K562 (cell line): Measurements from ENCODE around the gene CNTN4. TPM values are rescaled to one million over a fixed set of nuclear protein-coding genes. Genes with fewer than 3 reads are reported as not detected.

Source experiments
- ATAC-seq: fragments of 200-7000 bp; cut with Tn5 transposase; 3 replicates; pipeline ENCODE4 v1.9.1; 2020; ENCODE audit warnings: moderate library complexity
- BruUV-seq: library from RNA; stranded (reverse); fragments of 400-500 nt; replicated peaks from 2 replicates; lab custom pipeline; 2021; lab: Mats Ljungman, UMichigan
- CTCF ChIA-PET: fragments of 300-600 bp; formaldehyde crosslinking; extraction: SDS; loops from one replicate; lab custom pipeline; 2021; ENCODE audit warnings: low intra/inter-chr PET ratio; lab: Yijun Ruan, JAX
- POLR2A ChIA-PET: fragments of 300-600, 350-650 bp; sonication (Branson Sonifier 250); formaldehyde crosslinking; extraction: SDS; loops from one replicate; lab custom pipeline; 2021; ENCODE audit warnings: antibody characterized with exemption, inconsistent platforms; lab: Yijun Ruan, JAX
- DNase-seq, 4 experiments: peaks; one replicate each; pipeline versions ENCODE4 v3.0.0 to v3.0.0-alpha.2; 2011 to 2018; ENCODE audit warnings: low spot score in 3 of 4, mixed read lengths in 3 of 4; ENCODE audit errors: extremely low read depth in 1 of 4
- FAIRE-seq: peaks from 2 replicates; lab custom pipeline; 2011; peaks lifted over from hg19 to GRCh38; lab: Jason Lieb, UNC
- H2AFZ ChIP-seq: 2 replicates; pipeline ENCODE4 v1.6.0; 2011; ENCODE audit warnings: low read depth, low read length, control low read depth, inconsistent platforms
- H3K27ac ChIP-seq: fragments of 200-600 bp; 3 replicates; pipeline ENCODE4 v1.8.0; 2011; ENCODE audit warnings: low read depth, mild to moderate bottlenecking, control low read depth, inconsistent platforms, low read length, moderate library complexity, mixed read lengths; ENCODE audit errors: extremely low read depth
- H3K27me3 ChIP-seq, 2 experiments: fragments of 300-600 bp in 1 of 2; 2 replicates in 1 of 2; 3 replicates in 1 of 2; pipeline versions ENCODE4 v1.6.0 to v1.8.0; 2011; ENCODE audit warnings: inconsistent platforms in 2 of 2, low read length in 2 of 2, mild to moderate bottlenecking in 1 of 2, mixed read lengths in 1 of 2, moderate library complexity in 1 of 2; ENCODE audit not compliant: control insufficient read depth in 2 of 2, insufficient read depth in 2 of 2
- H3K36me3 ChIP-seq: fragments of 300-600 bp; 3 replicates; pipeline ENCODE4 v1.8.0; 2011; ENCODE audit warnings: mild to moderate bottlenecking, low read length, inconsistent platforms; ENCODE audit not compliant: control insufficient read depth, insufficient read depth
- H3K4me1 ChIP-seq, 2 experiments: fragments of 200-600 bp in 1 of 2; replicated peaks in 1 of 2; 2 replicates in 1 of 2; 3 replicates in 1 of 2; pipeline versions ENCODE4 v1.5.1 to v1.8.0; 2011; ENCODE audit warnings: inconsistent platforms in 2 of 2, low read length in 2 of 2, mild to moderate bottlenecking in 1 of 2, mixed read lengths in 1 of 2, moderate library complexity in 1 of 2; ENCODE audit not compliant: control insufficient read depth in 2 of 2, insufficient read depth in 2 of 2
- H3K4me2 ChIP-seq: 2 replicates; pipeline ENCODE4 v1.6.1; 2011; ENCODE audit warnings: low read length, control low read depth, inconsistent platforms, mixed read lengths; ENCODE audit not compliant: insufficient read depth
- H3K4me3 ChIP-seq: fragments of 200-600 bp; sonication (generic), shearing (Covaris generic); 2 replicates; pipeline ENCODE4 v1.5.1; 2016; ENCODE audit warnings: control low read depth, inconsistent platforms
- H3K79me2 ChIP-seq: fragments of 200-600 bp; 3 replicates; pipeline ENCODE4 v1.8.0; 2011; ENCODE audit warnings: low read length, inconsistent platforms; ENCODE audit not compliant: control insufficient read depth, insufficient read depth
- H3K9ac ChIP-seq, 2 experiments: 2 replicates each; pipeline versions ENCODE4 v1.6.0 to v1.6.1; 2011; ENCODE audit warnings: low read depth in 2 of 2, low read length in 2 of 2, control low read depth in 1 of 2, inconsistent platforms in 1 of 2, mild to moderate bottlenecking in 1 of 2, mixed read lengths in 1 of 2; ENCODE audit not compliant: insufficient read depth in 1 of 2
- H3K9me1 ChIP-seq: one replicate; pipeline ENCODE4 v1.6.0; 2011; ENCODE audit warnings: inconsistent platforms, mild to moderate bottlenecking, low read length, moderate library complexity; ENCODE audit not compliant: control insufficient read depth, insufficient read depth
- H3K9me3 ChIP-seq: replicated peaks from 2 replicates; pipeline ENCODE4 v1.5.1; 2011; ENCODE audit warnings: low read depth, low read length, inconsistent platforms; ENCODE audit not compliant: control insufficient read depth, insufficient read depth
- H4K20me1 ChIP-seq: replicated peaks from 2 replicates; pipeline ENCODE4 v1.6.1; 2011; ENCODE audit warnings: low read length, inconsistent platforms, mixed read lengths; ENCODE audit not compliant: control insufficient read depth, insufficient read depth
- BDP1 ChIP-seq: IDR thresholded peaks from 3 replicates; pipeline ENCODE4 v1.6.1; 2011; ENCODE audit not compliant: insufficient read length, insufficient read depth
- BMI1 ChIP-seq: fragments of 150-350 bp; IDR thresholded peaks from 2 replicates; pipeline ENCODE4 v1.6.1; 2014; ENCODE audit warnings: low read length
- CREB1 ChIP-seq, 2 experiments: sonication (generic) in 1 of 2; formaldehyde crosslinking in 1 of 2; IDR thresholded peaks; 2 replicates each; pipeline versions ENCODE4 v1.6.1 to v1.8.0; 2012 to 2022; ENCODE audit warnings: inconsistent platforms in 1 of 2, mild to moderate bottlenecking in 1 of 2, missing genetic modification reagents in 1 of 2, moderate library complexity in 1 of 2
- DLX4 ChIP-seq: fragments of 250-450 bp; sonication (Bioruptor Pico); IDR thresholded peaks from 2 replicates; pipeline ENCODE4 v1.6.1; 2021; ENCODE audit warnings: mild to moderate bottlenecking
- E2F3 ChIP-seq: fragments of 250-450 bp; sonication (Bioruptor Pico); IDR thresholded peaks from 2 replicates; pipeline ENCODE4 v1.4.0; 2020; ENCODE audit warnings: mild to moderate bottlenecking
- EHMT2 ChIP-seq: fragments of 450-650 bp; IDR thresholded peaks from 2 replicates; pipeline ENCODE4 v1.6.1; 2018; ENCODE audit warnings: antibody characterized with exemption
- HCFC1 ChIP-seq: IDR thresholded peaks from 2 replicates; pipeline ENCODE4 v1.6.1; 2012; ENCODE audit warnings: low read depth, low read length, improper control_type of control experiment
- MTA2 ChIP-seq: fragments of 450-650 bp; IDR thresholded peaks from 2 replicates; pipeline ENCODE4 v1.6.1; 2016; ENCODE audit warnings: low read depth
- NR2F6 ChIP-seq: fragments of 450-650 bp; formaldehyde crosslinking; IDR thresholded peaks from 2 replicates; pipeline ENCODE4 v1.4.0; 2020; ENCODE audit warnings: mild to moderate bottlenecking
- SIN3A ChIP-seq, 2 experiments: fragments of 150-350 bp in 1 of 2; IDR thresholded peaks; 2 replicates each; pipeline ENCODE4 v1.6.1; 2011 to 2016; ENCODE audit warnings: borderline replicate concordance in 2 of 2, low read depth in 2 of 2, low read length in 2 of 2, mild to moderate bottlenecking in 2 of 2, moderate library complexity in 2 of 2; ENCODE audit not compliant: control insufficient read depth in 1 of 2
- VEZF1 ChIP-seq: fragments of 200-800 bp; sonication (Bioruptor generic); IDR thresholded peaks from 2 replicates; pipeline ENCODE4 v1.6.1; 2017; ENCODE audit warnings: missing genetic modification characterization, missing compliant biosample characterization
- ZBTB12 ChIP-seq: fragments of 250-450 bp; sonication (Bioruptor Pico); IDR thresholded peaks from 2 replicates; pipeline ENCODE4 v1.4.0; 2020
- ZNF41 ChIP-seq: fragments of 250-450 bp; sonication (Bioruptor Pico); conservative IDR thresholded peaks from 2 replicates; pipeline ENCODE4 v1.4.0; 2020; ENCODE audit warnings: mild to moderate bottlenecking
- WGBS: fragments of 100-300 bp; shearing (Covaris generic); methylation state at CpG from one replicate; pipeline ENCODE4 v1.1.6; 2016; ENCODE audit warnings: low coverage, mixed read lengths; ENCODE audit not compliant: insufficient coverage; ENCODE audit errors: missing lambda C conversion rate; 5-methylcytosine and 5-hydroxymethylcytosine counted together
- in situ Hi-C: fragments of 300-500 bp; cut with MboI; formaldehyde crosslinking; loops from 4 replicates; pipeline ENCODE4 v1.15.0; 2018; ENCODE audit warnings: inconsistent platforms, mixed read lengths
- intact Hi-C: fragments of 100-400 bp; cut with micrococcal nuclease; formaldehyde crosslinking; loops from 2 replicates; pipeline ENCODE4 v1.14.2; 2022
- polyA plus RNA-seq, 8 experiments: library from polyadenylated mRNA; depleted of rRNA in 4 of 8; stranded (reverse) in 5 of 8; unstranded in 3 of 8; fragments of >200 nt; fragmentation: Nextera tagmentation in 2 of 8; fragmentation: Illumina TruSeq in 1 of 8; extraction: Ambion mirVana in 2 of 8; extraction: Trizol in 1 of 8; gene quantifications; 2 replicates each; pipeline versions ENCODE4 v1.2.1 to v1.2.3, GENCODE V29; 2011 to 2014; ENCODE audit warnings: inconsistent platforms in 1 of 8, missing spikeins in 1 of 8
- total RNA-seq, 7 experiments: library from RNA; depleted of rRNA in 6 of 7; stranded (reverse); fragments of >200 nt in 6 of 7; fragmentation: Illumina TruSeq in 2 of 7; extraction: Trizol in 2 of 7; gene quantifications; 2 replicates each; pipeline versions ENCODE4 v1.2.1 to v1.2.3, GENCODE V29; 2011 to 2021; ENCODE audit warnings: low replicate concordance in 1 of 7

CNTN4 gene
- total and polyA plus RNA-seq, 9 of the 15 experiments (the other 6 are each of a cell fraction or from before 2014, with no cell fraction given) = not detected

DNA sequence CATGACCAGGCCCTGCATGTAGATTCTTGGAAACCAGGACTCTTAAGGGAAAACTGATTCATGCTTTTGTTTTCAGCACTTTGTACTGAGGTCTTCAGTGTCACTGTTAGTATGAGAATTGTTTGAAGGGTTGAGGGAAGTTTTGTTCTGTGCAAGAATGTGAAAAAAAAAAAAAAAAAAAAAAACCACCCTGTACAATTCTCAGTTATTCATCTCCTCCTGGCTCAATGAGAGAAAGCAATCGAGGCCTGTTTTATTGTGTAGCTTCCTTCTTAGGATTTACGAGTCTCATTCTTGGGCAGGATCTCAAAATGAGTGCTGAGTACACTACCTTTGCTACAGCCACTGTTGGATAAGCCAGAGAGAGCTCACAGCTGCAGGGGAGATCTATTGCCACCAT lies 469.5 kb downstream of the CNTN4 start:
- ATAC-seq (no peak), DNase-seq (no peak), FAIRE-seq (no peak)
- no peaks in the 10 kb centered on the region for H3K79me2 ChIP-seq
- ChIA-PET POLR2A (no interaction called here), CTCF (no interaction called here)
- no peak overlapping the region for H3K27ac ChIP-seq
- 0% methylated on average over 1 of the region's 2 CpGs for WGBS
- H3K4me2 ChIP-seq = no peak overlapping the region
- H3K4me3 ChIP-seq = no peak overlapping the region
- no peak overlapping the region for H3K9ac ChIP-seq
- H3K4me1 ChIP-seq = no peaks in the 10 kb centered on the region
- H3K27me3 ChIP-seq = no peaks in the 10 kb centered on the region
- H3K36me3 ChIP-seq = no peaks in the 10 kb centered on the region
- no peak for TF ChIP-seq EHMT2
- no peak for TF ChIP-seq ZBTB12 (CRISPR knock-in tag)
- no peak for TF ChIP-seq ZNF41 (CRISPR knock-in tag)
- TF ChIP-seq BMI1 = no peak
- no peak for TF ChIP-seq HCFC1
- TF ChIP-seq VEZF1 (CRISPR knock-in tag) = no peak
- TF ChIP-seq MTA2 = no peak
- no peak for TF ChIP-seq E2F3
- TF ChIP-seq CREB1 (IDR thresholded peaks at IDR 0.05) = no peak
- TF ChIP-seq CREB1 (CRISPR knock-in tag; IDR thresholded peaks at IDR 0.05) = no peak
- no peak for TF ChIP-seq NR2F6 (CRISPR knock-in tag)
- no peak for TF ChIP-seq SIN3A (IDR thresholded peaks at IDR 0.05; ENCODE audit: borderline replicate concordance in 2 of 2, control insufficient read depth in 1 of 2, low read depth in 2 of 2, low read length in 2 of 2)
- no peak for TF ChIP-seq BDP1
- TF ChIP-seq DLX4 = no peak
- H3K9me3 ChIP-seq = no peaks in the 10 kb centered on the region
- in situ Hi-C loops (no loop called here), intact Hi-C loops (no loop called here)
- no peak overlapping the region for H2AFZ ChIP-seq
- BruUV-seq = no TSS peak
- no peaks in the 10 kb centered on the region for H4K20me1 ChIP-seq
- H3K9me1 ChIP-seq = no peaks in the 10 kb centered on the region
